HG03045 (cell line): ENCODE measurements around the gene NSMF.
"Not testable (repeated sequence)": the region's sequence is repeated elsewhere in the genome, so short reads cannot be mapped to it uniquely, and the experiment has no call there.

Experiments used
- ATAC-seq: cut with Tn5 transposase; IDR thresholded peaks from one replicate; pipeline ENCODE4 v1.9.1; 2021; ENCODE audit warnings: mild to moderate bottlenecking, moderate library complexity; ENCODE audit not compliant: unreplicated experiment

The NSMF gene

GRCh38 chr9:137459601-137460362 is 648 bp upstream of the NSMF start:
- no peak for ATAC-seq

- no peak for ATAC-seq
These were observed 661 bp downstream of the NSMF start for GRCh38 chr9:137458194-137459151.

GRCh38 chr9:137457406-137458193 is 1.5 kb downstream of the NSMF start:
- ATAC-seq, result no peak

- ATAC-seq, result no peak
These were observed 2.2 kb downstream of the NSMF start for GRCh38 chr9:137456864-137457405.

GRCh38 chr9:137456061-137456863 is 2.9 kb downstream of the NSMF start:
- no peak for ATAC-seq

- ATAC-seq, result no peak
These were observed 3.7 kb downstream of the NSMF start for GRCh38 chr9:137455359-137455991.

- ATAC-seq, result no peak
These were observed 4.4 kb downstream of the NSMF start for GRCh38 chr9:137454597-137455358.

GRCh38 chr9:137454145-137454596 is 5.0 kb downstream of the NSMF start:
- ATAC-seq, result no peak

GRCh38 chr9:137453643-137454081 is 5.5 kb downstream of the NSMF start:
- ATAC-seq, result no peak

GRCh38 chr9:137452761-137453642 is 6.1 kb downstream of the NSMF start:
- no peak for ATAC-seq

- no peak for ATAC-seq
These were observed 7.0 kb downstream of the NSMF start for GRCh38 chr9:137452006-137452760.

- not testable (repeated sequence) for ATAC-seq
These were observed 7.7 kb downstream of the NSMF start for GRCh38 chr9:137451264-137452005.

GRCh38 chr9:137450539-137451222 is 8.5 kb downstream of the NSMF start:
- not testable (repeated sequence) for ATAC-seq

GRCh38 chr9:137449931-137450538 is 9.1 kb downstream of the NSMF start:
- ATAC-seq, result no peak
